ENCODE data around the gene CTDSP2.
"Not testable (repeated sequence)": the region's sequence is repeated elsewhere in the genome, so short reads cannot be mapped to it uniquely, and the experiment has no call there.

CTDSP2 gene

GRCh38 chr12:57832966-57833365, 13.6 kb downstream of the CTDSP2 start:
- DNase-seq: no peak

GRCh38 chr12:57830393-57830792, 16.1 kb downstream of the CTDSP2 start:
- no peak for DNase-seq

- DNase-seq: no peak
Observed at GRCh38 chr12:57829025-57829777, 17.3 kb downstream of the CTDSP2 start.

- DNase-seq: no peak
Observed at GRCh38 chr12:57826966-57827365, 19.6 kb downstream of the CTDSP2 start.

GRCh38 chr12:57826400-57826799, 20.1 kb downstream of the CTDSP2 start:
- DNase-seq: no peak

- DNase-seq: no peak
Observed at GRCh38 chr12:57825451-57825850, 21.1 kb downstream of the CTDSP2 start.

- DNase-seq: no peak
Observed at GRCh38 chr12:57823908-57824640, 22.5 kb downstream of the CTDSP2 start.

- DNase-seq: no peak
Observed at GRCh38 chr12:57823131-57823907, 23.2 kb downstream of the CTDSP2 start.

- DNase-seq: no peak
Observed at GRCh38 chr12:57822392-57823130, 24.0 kb downstream of the CTDSP2 start.

- DNase-seq: no peak
Observed at GRCh38 chr12:57821474-57822214, 24.9 kb downstream of the CTDSP2 start.

GRCh38 chr12:57821015-57821414, 25.5 kb downstream of the CTDSP2 start:
- not testable (repeated sequence) for DNase-seq

- not testable (repeated sequence) for DNase-seq
Observed at GRCh38 chr12:57820119-57820518, 26.4 kb downstream of the CTDSP2 start.

GRCh38 chr12:57817990-57818331, 28.6 kb downstream of the CTDSP2 start:
- not testable (repeated sequence) for DNase-seq

GRCh38 chr12:57817261-57817989, 29.1 kb downstream of the CTDSP2 start:
- DNase-seq: no peak

- DNase-seq: no peak
Observed at GRCh38 chr12:57816855-57817151, 29.7 kb downstream of the CTDSP2 start.

- DNase-seq: no peak
Observed at GRCh38 chr12:57816001-57816854, 30.3 kb downstream of the CTDSP2 start.

- no peak for DNase-seq
Observed at GRCh38 chr12:57815177-57816000, 31.1 kb downstream of the CTDSP2 start.

GRCh38 chr12:57813971-57814772, 32.4 kb downstream of the CTDSP2 start:
- DNase-seq: no peak

All from activated effector memory CD4-positive, alpha-beta T cell treated with Interleukin-2 at 50 U/mL for 16 hours (primary cell).